ENCODE measurements around the gene CLPX.

- TF ChIP-seq YY1 (IDR thresholded peaks at IDR 0.05; ENCODE audit: insufficient read depth, insufficient read length) (no peak), ZNF274 (IDR thresholded peaks at IDR 0.05; ENCODE audit: low read depth, low read length) (no peak)
These were observed 16.8 kb upstream of the CLPX start for GRCh38 chr15:65201918-65202317.

Data from NT2/D1 (cell line).